Loucy (cell line): ENCODE results near the gene KIF20A.

Source experiments
- H2AFZ ChIP-seq: fragments of 200-600 bp; sonication (generic); 2 replicates; pipeline ENCODE4 v1.6.0; 2016; ENCODE audit warnings: antibody characterized with exemption, mild to moderate bottlenecking, low read length, moderate library complexity
- H3F3A ChIP-seq: fragments of 200-600 bp; 2 replicates; pipeline ENCODE4 v1.6.0; 2016; ENCODE audit warnings: antibody characterized with exemption, low read depth, mild to moderate bottlenecking
- H3K27me3 ChIP-seq: fragments of 200-600 bp; sonication (generic); 2 replicates; pipeline ENCODE4 v1.6.1; 2014; ENCODE audit warnings: low read length, mild to moderate bottlenecking; ENCODE audit not compliant: insufficient read depth, poor library complexity, severe bottlenecking
- H3K36me3 ChIP-seq: fragments of 200-600 bp; sonication (generic); 2 replicates; pipeline ENCODE4 v1.6.1; 2016; ENCODE audit warnings: low read length; ENCODE audit not compliant: insufficient read depth
- H3K4me1 ChIP-seq: fragments of 200-600 bp; sonication (generic); 2 replicates; pipeline ENCODE4 v1.5.1; 2014; ENCODE audit warnings: low read length, mild to moderate bottlenecking; ENCODE audit not compliant: insufficient read depth, poor library complexity, severe bottlenecking
- H3K4me2 ChIP-seq: fragments of 200-600 bp; sonication (generic); 2 replicates; pipeline ENCODE4 v1.6.0; 2014; ENCODE audit warnings: antibody characterized with exemption, low read length, low read depth, mild to moderate bottlenecking; ENCODE audit not compliant: poor library complexity, severe bottlenecking
- H3K4me3 ChIP-seq: fragments of 200-600 bp; sonication (generic); 2 replicates; pipeline ENCODE4 v1.5.1; 2014; ENCODE audit warnings: low read length, mild to moderate bottlenecking, mixed read lengths; ENCODE audit not compliant: poor library complexity, severe bottlenecking
- H3K79me2 ChIP-seq: fragments of 200-600 bp; sonication (generic); 2 replicates; pipeline ENCODE4 v1.6.1; 2014; ENCODE audit warnings: low read length; ENCODE audit not compliant: insufficient read depth
- H3K9ac ChIP-seq: fragments of 200-600 bp; sonication (generic); 2 replicates; pipeline ENCODE4 v1.6.0; 2014; ENCODE audit warnings: mild to moderate bottlenecking, low read depth, low read length, moderate library complexity; ENCODE audit not compliant: poor library complexity, severe bottlenecking
- H3K9me2 ChIP-seq: fragments of 200-600 bp; sonication (generic); replicated peaks from 2 replicates; pipeline ENCODE4 v1.6.1; 2016; ENCODE audit warnings: low read depth, low read length, mixed read lengths
- H3K9me3 ChIP-seq: fragments of 200-600 bp; sonication (generic); 2 replicates; pipeline ENCODE4 v1.6.1; 2014; ENCODE audit warnings: mild to moderate bottlenecking, antibody characterized with exemption, low read length, low read depth; ENCODE audit not compliant: insufficient read depth
- H4K20me1 ChIP-seq: fragments of 200-600 bp; sonication (generic); 2 replicates; pipeline ENCODE4 v1.6.0; 2014; ENCODE audit warnings: antibody characterized with exemption, low read length, mild to moderate bottlenecking; ENCODE audit not compliant: insufficient read depth, poor library complexity, severe bottlenecking
- CTCF ChIP-seq: fragments of 200-600 bp; sonication (generic); conservative IDR thresholded peaks from 2 replicates; pipeline ENCODE4 v1.5.1; 2014; ENCODE audit warnings: mild to moderate bottlenecking, antibody characterized with exemption, low read length
- EZH2phosphoT487 ChIP-seq: fragments of 200-600 bp; IDR thresholded peaks from 2 replicates; pipeline ENCODE4 v1.6.1; 2018; ENCODE audit warnings: antibody characterized with exemption, mild to moderate bottlenecking, moderate library complexity, borderline replicate concordance

Gene KIF20A

GRCh38 chr5:138157626-138158025 is 21.3 kb upstream of the KIF20A start:
- Histone ChIP-seq H3F3A (no peaks in the 10 kb centered on the region), H3K4me1 (no peaks in the 10 kb centered on the region), H3K4me2 (no peak overlapping the region), H3K9me2 (no peaks in the 10 kb centered on the region), H3K79me2 (no peaks in the 10 kb centered on the region), H3K4me3 (no peak overlapping the region), H3K27me3 (no peaks in the 10 kb centered on the region), H2AFZ (no peak overlapping the region), H3K9ac (no peak overlapping the region), H3K9me3 (no peaks in the 10 kb centered on the region), H4K20me1 (no peaks in the 10 kb centered on the region), H3K36me3 (peaks cover 61% of the 10 kb centered on the region; the same call in 1 of the 2 replicates)
- TF ChIP-seq CTCF (no peak), EZH2phosphoT487 (no peak)

GRCh38 chr5:138159666-138160065 is 19.2 kb upstream of the KIF20A start:
- Histone ChIP-seq H2AFZ (no peak overlapping the region), H3K36me3 (peaks cover 81% of the 10 kb centered on the region; the same call in 1 of the 2 replicates), H3K79me2 (no peaks in the 10 kb centered on the region), H4K20me1 (no peaks in the 10 kb centered on the region), H3K4me1 (no peaks in the 10 kb centered on the region), H3K27me3 (no peaks in the 10 kb centered on the region), H3K9ac (no peak overlapping the region), H3F3A (no peaks in the 10 kb centered on the region), H3K4me2 (no peak overlapping the region), H3K9me3 (no peaks in the 10 kb centered on the region), H3K4me3 (no peak overlapping the region), H3K9me2 (no peaks in the 10 kb centered on the region)
- no peak for TF ChIP-seq EZH2phosphoT487
- TF ChIP-seq CTCF, result no peak

- Histone ChIP-seq H3K4me3 (no peak overlapping the region), H3K9me2 (no peaks in the 10 kb centered on the region), H3K4me2 (no peak overlapping the region), H4K20me1 (no peaks in the 10 kb centered on the region), H3K36me3 (peaks cover 91% of the 10 kb centered on the region; the same call in 1 of the 2 replicates), H3K27me3 (no peaks in the 10 kb centered on the region), H3F3A (no peaks in the 10 kb centered on the region), H2AFZ (no peak overlapping the region), H3K9ac (no peak overlapping the region), H3K79me2 (no peaks in the 10 kb centered on the region), H3K9me3 (no peaks in the 10 kb centered on the region), H3K4me1 (no peaks in the 10 kb centered on the region)
- no peak for TF ChIP-seq CTCF
- TF ChIP-seq EZH2phosphoT487, result no peak
These were observed 18.2 kb upstream of the KIF20A start for GRCh38 chr5:138160706-138161105.
